ENCODE results near the gene SYT7. TPM values are rescaled to one million over a fixed set of nuclear protein-coding genes. Genes with fewer than 3 reads are reported as not detected.

SYT7 gene
- total RNA-seq, 1 donor from 2014 or later: 3.4 TPM

GRCh38 chr11:61486011-61486620, 94.8 kb downstream of the SYT7 start:
- no peaks in the 10 kb centered on the region for H3K9me3 ChIP-seq
- TF ChIP-seq POLR2A (IDR thresholded peaks at IDR 0.05): no peak
- no peak for TF ChIP-seq POLR2AphosphoS5 (IDR thresholded peaks at IDR 0.05; ENCODE audit: insufficient read depth in 1 of 2, low read depth in 1 of 2)
- no peak for TF ChIP-seq CTCF (IDR thresholded peaks at IDR 0.05)
- no peak overlapping the region for H3K4me3 ChIP-seq
- no peak overlapping the region for H3K27ac ChIP-seq
- intact Hi-C loops (cut with DNase I): loop anchor here (10.0 kb wide), 1 partner anchor 149 kb away; no protein-coding TSS in a partner anchor
- peaks cover 28% of the 10 kb centered on the region for H3K4me1 ChIP-seq
- DNase-seq (ENCODE audit: extremely low spot score in 2 of 2): no peak
- H3K36me3 ChIP-seq: no peaks in the 10 kb centered on the region
- no peaks in the 10 kb centered on the region for H3K27me3 ChIP-seq

GRCh38 chr11:61485080-61485479, 95.8 kb downstream of the SYT7 start:
- peaks cover 20% of the 10 kb centered on the region for H3K4me1 ChIP-seq
- H3K4me3 ChIP-seq: no peak overlapping the region
- H3K27ac ChIP-seq: no peak overlapping the region
- intact Hi-C loops (cut with DNase I): loop anchor here (10.0 kb wide), 1 partner anchor 150 kb away; no protein-coding TSS in a partner anchor
- H3K27me3 ChIP-seq: no peaks in the 10 kb centered on the region
- TF ChIP-seq POLR2A (IDR thresholded peaks at IDR 0.05) (no peak), CTCF (IDR thresholded peaks at IDR 0.05) (no peak), POLR2AphosphoS5 (IDR thresholded peaks at IDR 0.05; ENCODE audit: insufficient read depth in 1 of 2, low read depth in 1 of 2) (no peak)
- no peaks in the 10 kb centered on the region for H3K36me3 ChIP-seq
- no peak for DNase-seq (ENCODE audit: extremely low spot score in 2 of 2)
- no peaks in the 10 kb centered on the region for H3K9me3 ChIP-seq

GRCh38 chr11:61484541-61484940, 96.3 kb downstream of the SYT7 start:
- no peaks in the 10 kb centered on the region for H3K27me3 ChIP-seq
- no peak overlapping the region for H3K27ac ChIP-seq
- intact Hi-C loops (cut with DNase I): loop anchor here (5.0 to 10.0 kb wide), 2 partner anchors 33 to 150 kb away; no protein-coding TSS in a partner anchor
- H3K36me3 ChIP-seq: no peaks in the 10 kb centered on the region
- DNase-seq (ENCODE audit: extremely low spot score in 2 of 2): no peak
- TF ChIP-seq POLR2A (IDR thresholded peaks at IDR 0.05): no peak
- no peak for TF ChIP-seq POLR2AphosphoS5 (IDR thresholded peaks at IDR 0.05; ENCODE audit: insufficient read depth in 1 of 2, low read depth in 1 of 2)
- no peak for TF ChIP-seq CTCF (IDR thresholded peaks at IDR 0.05)
- H3K4me1 ChIP-seq: peaks cover 15% of the 10 kb centered on the region
- H3K4me3 ChIP-seq: no peak overlapping the region
- H3K9me3 ChIP-seq: no peaks in the 10 kb centered on the region

GRCh38 chr11:61482513-61482912, 98.4 kb downstream of the SYT7 start:
- no peak for TF ChIP-seq CTCF (IDR thresholded peaks at IDR 0.05)
- TF ChIP-seq POLR2AphosphoS5 (IDR thresholded peaks at IDR 0.05; ENCODE audit: insufficient read depth in 1 of 2, low read depth in 1 of 2): no peak
- no peak for TF ChIP-seq POLR2A (IDR thresholded peaks at IDR 0.05)
- no peak overlapping the region for H3K4me3 ChIP-seq
- no peaks in the 10 kb centered on the region for H3K36me3 ChIP-seq
- peaks cover 9% of the 10 kb centered on the region for H3K4me1 ChIP-seq
- DNase-seq (ENCODE audit: extremely low spot score in 2 of 2): no peak
- intact Hi-C loops (cut with DNase I): loop anchor here (5.0 to 10.0 kb wide), 2 partner anchors 35 to 152 kb away; no protein-coding TSS in a partner anchor
- no peaks in the 10 kb centered on the region for H3K9me3 ChIP-seq
- no peaks in the 10 kb centered on the region for H3K27me3 ChIP-seq
- H3K27ac ChIP-seq: no peak overlapping the region

- no peak overlapping the region for H3K27ac ChIP-seq
- H3K4me1 ChIP-seq: peaks cover 11% of the 10 kb centered on the region
- no peak for DNase-seq (ENCODE audit: extremely low spot score in 2 of 2)
- TF ChIP-seq POLR2A (IDR thresholded peaks at IDR 0.05) (no peak), CTCF (IDR thresholded peaks at IDR 0.05) (no peak), POLR2AphosphoS5 (IDR thresholded peaks at IDR 0.05; ENCODE audit: insufficient read depth in 1 of 2, low read depth in 1 of 2) (no peak)
- H3K4me3 ChIP-seq: no peak overlapping the region
- no peaks in the 10 kb centered on the region for H3K9me3 ChIP-seq
- H3K27me3 ChIP-seq: no peaks in the 10 kb centered on the region
- H3K36me3 ChIP-seq: no peaks in the 10 kb centered on the region
- intact Hi-C loops (cut with DNase I): loop anchor here (5.0 to 10.0 kb wide), 2 partner anchors 35 to 153 kb away; no protein-coding TSS in a partner anchor
Measured at GRCh38 chr11:61481806-61482205, 99.1 kb downstream of the SYT7 start.
